GM19372 (cell line): ENCODE data around the gene DOCK10.
"Not testable (repeated sequence)": the region's sequence is repeated elsewhere in the genome, so short reads cannot be mapped to it uniquely, and the experiment has no call there.

Source experiments
- ATAC-seq: cut with Tn5 transposase; IDR thresholded peaks from one replicate; pipeline ENCODE4 v1.9.1; 2021; ENCODE audit warnings: mild to moderate bottlenecking, low read depth, moderate library complexity; ENCODE audit not compliant: unreplicated experiment

Gene DOCK10

DNA sequence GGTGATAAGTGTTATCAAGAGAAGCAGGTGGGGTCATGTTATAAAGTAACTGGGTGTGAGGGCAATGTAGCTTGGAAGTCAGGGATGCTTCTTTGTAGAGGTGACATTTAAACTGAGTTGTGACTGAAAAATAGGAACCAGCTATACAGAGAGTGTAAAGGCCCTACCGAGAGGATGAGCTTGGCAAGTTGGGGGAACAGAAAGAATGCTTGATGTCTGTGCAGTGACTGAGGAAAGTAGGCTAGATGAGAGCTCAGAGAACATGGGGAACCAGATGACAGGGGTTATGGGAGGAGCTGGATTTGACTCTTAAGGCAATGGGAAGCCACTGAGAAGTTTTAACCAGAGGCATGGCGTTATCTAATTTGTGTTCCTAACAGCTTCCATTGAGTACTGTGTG, 115.3 kb downstream of the DOCK10 start:
- no peak for ATAC-seq

DNA sequence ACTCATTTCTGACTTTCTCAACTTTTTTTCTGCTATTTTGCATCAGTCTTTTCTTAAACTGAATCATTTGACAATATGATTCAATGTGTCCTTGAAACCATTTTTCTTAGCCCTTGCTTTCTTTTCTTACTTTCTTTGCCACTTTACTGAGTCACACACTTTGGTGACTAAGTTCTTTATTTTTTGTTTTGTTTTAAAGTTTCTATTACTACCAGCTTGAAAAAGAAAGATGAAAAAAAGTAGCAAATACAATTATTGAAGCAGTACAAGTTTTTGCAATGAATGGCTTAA, 116.5 kb downstream of the DOCK10 start:
- no peak for ATAC-seq

DNA sequence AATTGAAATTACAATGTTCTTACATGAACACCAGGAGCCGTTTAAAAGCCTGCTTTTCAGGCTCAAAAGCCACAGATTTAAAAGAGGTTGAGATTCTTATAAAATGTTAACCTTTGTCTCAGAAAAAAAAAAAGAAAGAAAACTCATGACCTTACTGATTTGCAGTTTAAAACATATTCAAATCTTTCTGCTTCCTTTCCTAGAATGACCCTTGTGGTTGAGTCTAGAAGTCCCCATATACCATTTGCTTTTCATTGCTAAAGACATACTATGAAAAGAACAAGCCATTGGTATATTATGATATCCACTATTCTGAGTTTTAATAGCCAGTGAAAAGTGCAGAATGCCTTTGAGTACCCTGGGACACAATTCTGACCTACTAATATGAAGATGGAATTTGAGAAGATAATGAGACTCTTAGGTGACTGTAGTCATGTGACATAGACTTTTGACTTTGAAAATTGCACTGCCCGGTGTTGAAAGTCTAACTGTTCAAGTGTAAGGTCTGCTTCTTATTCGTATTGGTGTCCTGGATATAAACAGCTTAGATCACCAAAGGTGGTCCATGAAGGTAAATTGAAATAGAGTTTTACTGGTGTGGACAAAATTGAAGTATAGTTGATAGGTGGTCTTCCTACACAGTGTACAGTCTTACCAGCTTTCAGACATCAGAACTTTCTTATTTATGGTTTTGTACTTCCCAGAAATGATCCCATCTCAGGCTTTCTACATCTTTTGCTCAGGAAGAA, 117.0 kb downstream of the DOCK10 start:
- no peak for ATAC-seq

DNA sequence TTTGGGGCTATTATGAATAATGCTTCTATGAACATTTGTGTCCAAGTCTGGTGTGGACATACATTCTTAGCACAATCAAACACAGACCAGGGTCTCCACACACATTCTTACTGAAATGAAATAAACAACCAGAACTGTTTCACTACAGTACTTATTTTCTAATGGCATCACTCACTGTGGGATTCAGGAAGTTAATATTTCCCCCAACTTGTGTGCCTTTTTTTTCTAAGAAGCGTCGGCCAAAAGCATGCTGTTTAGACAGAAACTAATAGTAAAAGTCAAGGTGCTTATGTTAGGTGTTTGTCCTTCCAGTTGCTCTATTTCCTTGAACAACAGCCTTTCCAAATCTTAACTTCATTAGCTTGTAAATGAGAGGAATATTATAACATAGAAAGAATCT, 117.6 kb downstream of the DOCK10 start:
- no peak for ATAC-seq

DNA sequence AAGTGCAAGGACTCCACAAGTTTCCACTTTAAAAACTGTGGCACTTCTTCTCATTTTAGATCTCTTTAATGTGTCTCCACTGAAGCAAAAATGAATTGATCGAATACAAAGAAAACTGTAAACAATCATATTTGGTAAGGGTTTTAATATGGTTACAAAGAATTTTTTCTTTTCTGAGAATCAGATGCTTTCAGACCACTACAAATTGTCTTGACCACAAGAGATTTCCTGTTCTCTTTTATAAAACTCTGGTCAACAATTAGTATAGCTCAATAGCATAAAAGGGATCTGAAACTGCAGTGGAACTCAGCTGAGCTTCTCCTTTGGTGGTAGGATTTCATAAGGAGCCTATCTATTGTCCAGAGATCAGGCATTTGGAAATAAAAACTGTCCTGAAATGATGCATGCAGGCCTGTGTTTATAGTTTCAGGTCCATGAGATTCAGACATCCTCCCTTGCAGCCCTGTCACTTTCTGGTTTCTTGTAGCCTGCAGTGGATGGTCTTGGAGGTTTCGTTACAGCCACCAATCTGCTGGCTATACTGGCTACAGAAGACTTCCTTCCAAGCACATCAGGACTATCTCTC, 120.0 kb downstream of the DOCK10 start:
- ATAC-seq: peak; percentile 72

DNA sequence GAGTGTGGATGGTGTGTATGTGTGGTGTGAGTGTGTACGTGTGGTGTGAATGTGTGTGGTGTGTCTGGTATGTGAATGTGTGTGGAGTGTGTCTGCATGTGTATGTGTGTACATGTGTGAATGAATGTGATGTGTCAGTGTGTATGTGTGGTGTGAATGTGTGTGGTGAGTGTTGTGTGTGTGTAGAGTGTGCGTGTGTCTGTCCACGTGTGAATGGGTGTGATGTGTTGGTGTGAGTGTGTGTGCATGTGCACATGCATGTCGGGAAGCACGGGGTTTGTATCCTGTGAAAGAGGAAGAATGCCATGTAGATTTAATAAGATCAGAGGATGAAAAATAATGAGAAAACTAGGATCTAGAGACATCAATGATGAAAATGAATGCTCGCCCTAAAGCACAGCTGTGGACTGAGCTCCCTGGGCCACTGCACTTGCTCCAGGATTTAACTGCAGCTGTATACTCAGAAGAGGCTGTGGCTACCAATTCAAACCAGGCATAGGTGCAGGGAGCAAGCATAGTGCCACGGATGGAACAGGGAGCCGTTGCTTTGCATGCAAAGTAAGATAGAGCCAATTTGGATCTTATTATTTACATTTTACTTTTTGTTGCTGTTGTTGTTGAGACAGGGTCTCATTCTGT, 122.7 kb downstream of the DOCK10 start:
- ATAC-seq: no peak

DNA sequence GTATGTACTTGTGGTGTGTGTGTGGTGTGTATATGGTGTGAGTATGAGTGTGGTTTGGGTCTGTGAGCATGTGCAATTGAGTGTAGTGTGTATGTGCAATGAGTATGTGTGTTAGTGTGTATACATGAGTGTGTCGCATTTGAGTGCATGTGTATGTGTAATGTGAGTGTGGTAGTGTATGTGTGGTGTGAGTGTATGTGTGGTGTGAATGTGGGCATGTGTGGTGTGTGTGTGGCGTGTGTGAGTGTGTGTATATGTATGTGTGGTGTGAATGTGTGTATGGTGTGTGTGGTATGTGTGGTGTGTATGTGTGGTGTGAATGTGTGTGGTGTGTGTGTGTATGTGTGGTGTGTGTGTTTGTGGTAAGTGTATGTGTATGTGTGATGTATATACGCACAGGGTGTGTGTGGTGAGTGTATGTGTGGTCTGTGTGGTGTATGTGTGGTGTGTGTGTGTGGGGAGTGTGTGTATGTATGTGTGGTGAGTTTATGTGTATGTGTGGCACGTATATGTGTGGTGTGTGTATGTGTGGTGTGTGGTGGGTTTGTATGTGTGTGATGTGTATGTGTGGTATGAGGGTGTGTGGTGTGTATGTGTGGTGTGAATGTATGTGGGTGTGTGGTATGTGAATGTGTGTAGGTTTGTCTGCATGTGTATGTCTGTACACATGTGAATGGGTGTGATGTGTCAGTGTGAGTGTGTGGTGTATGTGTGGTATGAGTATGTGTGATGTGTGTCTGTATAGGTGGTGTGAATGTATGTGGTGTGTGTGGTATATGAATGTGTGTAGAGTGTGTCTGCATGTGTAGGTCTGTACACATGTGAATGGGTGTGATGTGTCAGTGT, 123.4 kb downstream of the DOCK10 start:
- no peak for ATAC-seq

DNA sequence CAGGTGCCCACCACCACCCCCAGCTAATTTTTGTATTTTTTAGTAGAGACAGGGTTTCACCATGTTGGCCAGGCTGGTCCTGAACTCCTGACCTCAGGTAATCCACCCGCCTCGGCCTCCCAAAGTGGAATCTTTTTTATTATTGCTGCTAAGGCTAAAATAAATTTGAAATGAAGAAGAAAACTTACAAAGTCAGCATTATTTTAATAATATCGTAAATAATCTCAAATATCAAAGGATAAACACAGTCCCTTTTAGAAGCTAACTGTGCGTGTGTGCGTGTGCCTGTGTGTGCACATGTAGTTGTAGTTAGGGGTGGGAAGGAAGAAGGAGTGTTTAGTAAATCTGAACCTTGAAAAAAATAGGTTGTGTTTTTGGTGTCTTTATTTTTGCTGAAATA, 125.0 kb downstream of the DOCK10 start:
- ATAC-seq: not testable (repeated sequence)

DNA sequence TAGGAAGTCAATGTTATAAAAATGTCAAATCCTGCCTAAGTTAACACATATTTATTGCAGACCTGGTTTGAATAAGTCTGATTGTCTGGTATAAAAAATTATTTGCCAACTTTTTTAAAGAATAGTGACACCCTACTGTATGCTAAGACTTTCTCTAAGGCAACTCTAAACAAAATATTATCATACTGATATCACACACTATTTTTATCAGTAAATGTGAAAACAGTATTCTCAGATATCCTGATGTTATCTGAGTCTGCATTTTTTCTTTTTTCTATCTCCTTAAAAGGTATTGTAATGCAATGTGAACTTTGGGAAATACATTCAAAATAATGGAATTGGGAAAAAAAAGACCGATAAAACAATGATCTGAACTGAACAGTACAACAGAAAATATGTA, 127.1 kb downstream of the DOCK10 start:
- ATAC-seq: no peak

DNA sequence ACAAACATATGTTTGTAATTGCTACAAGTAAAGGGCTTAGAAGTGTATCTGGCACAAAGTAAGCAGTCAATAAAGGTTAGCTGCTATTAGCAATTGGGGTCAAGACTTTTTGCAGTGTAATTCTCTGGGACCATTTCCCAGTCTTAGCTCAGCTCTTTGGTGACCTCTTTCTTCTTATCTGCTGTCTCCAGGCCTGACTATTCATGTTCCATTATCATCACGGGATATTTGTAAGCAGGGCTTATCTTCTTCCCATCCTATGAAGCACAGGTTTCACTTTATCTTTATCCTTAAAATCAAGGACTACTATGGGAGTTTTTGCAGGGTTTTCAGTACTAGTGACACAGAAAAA, 131.7 kb downstream of the DOCK10 start:
- no peak for ATAC-seq

DNA sequence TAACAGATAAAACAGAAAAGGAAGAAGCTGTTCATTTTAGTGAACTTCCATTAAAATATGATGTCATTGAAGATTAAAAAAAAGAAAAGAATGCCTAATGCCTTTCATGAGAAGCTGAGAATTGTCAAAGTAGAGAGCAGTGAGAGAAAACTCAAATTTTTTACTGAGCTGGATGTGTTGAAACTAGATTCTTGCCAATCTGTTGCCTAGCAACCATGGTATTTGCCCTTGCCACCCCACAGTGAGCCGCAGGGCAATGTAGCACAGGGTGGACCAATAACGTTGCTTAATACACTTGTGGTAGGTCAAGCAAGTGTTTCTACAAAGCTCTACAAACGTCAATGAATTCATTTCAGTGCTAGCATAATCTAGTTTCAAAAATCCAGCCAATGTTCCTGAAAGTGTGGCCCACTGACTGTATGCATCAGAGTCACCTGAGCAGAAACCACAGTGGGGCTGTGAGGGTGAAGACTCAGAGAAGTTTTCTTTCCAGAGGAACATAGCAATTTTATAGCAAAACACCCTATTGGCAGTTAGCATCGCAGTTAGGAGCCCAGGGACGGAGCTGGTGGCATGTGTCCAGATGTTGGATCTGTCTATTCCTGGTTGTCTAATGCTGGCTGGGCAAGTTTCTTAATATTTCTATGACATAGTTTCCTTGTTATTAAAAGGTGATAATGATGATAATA, 132.2 kb downstream of the DOCK10 start:
- ATAC-seq: no peak

DNA sequence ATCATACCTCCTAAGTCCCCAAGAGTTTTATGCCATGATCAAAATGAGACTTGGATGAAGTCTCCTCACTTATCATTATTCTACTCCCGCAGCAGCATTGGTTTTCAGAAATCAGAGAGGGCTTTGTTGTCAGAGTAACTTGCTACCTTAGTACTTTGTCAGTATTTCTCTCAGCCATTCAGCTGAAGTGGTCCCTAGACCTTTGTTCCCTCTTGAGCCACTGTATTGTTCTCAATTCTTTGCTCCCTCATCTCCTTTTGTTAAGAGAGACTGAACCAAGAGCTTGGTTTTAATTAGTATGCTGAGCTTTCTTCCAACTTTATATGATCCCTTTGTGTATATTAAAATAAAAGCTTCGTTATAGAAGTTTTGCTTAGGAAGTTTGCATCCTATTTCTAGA, 133.4 kb downstream of the DOCK10 start:
- ATAC-seq: no peak

DNA sequence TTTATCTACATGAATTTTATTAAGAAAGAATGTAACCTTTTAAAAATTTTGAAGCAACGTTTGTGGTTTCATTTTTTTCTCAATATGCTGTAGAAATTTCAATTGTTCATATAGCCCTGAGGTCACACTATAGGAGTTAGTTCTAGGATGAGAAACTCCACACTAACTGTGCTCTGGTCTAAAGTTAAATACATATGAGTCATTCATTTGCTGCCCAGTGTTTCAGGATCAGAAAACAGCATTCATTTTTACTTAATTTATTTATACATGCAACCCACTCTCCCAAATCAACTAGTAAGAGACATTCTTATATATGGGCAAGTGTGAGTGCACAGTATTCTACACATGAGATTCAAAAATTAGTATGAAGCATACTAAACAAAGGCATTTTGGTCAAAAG, 137.9 kb downstream of the DOCK10 start:
- peak; percentile 57 for ATAC-seq

DNA sequence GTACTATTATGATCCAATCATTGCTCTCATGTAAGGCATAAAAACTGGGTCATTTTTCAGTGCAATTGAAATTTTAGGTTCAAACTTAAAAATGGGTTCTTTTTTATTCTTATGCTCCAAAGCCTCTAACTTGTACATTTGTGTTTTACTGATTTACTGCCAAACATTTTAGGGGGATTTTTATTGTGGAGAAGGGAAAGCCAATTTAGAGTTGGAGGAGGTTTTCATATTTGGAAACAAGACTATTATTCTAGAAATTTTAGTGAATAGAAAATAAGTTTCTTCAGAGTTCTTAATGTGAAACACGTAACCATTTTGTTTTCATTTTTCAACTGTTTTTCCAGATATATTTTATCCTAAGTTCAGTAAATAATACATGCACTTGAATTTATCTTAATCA, 138.6 kb downstream of the DOCK10 start:
- no peak for ATAC-seq

DNA sequence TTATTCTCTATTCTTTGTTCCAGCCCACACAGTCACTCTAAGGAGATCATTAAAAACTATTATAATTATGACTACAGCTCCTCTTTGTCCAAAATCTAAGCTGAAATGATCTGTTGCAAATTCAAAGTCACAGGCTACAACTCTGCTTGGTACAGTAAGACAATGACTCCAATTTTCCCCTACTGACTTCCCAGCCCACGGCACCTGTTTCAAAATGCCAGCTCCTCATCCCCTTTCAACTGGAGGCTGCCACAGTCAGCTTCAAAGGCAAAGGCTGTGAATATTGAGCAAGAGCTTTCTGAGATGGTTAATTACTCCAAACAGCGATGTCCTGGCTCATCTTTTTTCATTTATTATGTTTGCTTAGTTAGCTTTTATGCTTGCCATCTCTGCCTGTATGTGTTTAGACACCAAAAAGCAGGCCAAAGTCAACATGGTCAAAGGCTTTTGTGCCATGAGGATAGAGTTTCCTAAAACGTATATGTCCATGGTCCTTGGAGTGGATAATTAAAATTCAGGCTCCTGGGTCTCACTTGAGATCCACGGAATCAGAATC, 141.1 kb downstream of the DOCK10 start:
- no peak for ATAC-seq

DNA sequence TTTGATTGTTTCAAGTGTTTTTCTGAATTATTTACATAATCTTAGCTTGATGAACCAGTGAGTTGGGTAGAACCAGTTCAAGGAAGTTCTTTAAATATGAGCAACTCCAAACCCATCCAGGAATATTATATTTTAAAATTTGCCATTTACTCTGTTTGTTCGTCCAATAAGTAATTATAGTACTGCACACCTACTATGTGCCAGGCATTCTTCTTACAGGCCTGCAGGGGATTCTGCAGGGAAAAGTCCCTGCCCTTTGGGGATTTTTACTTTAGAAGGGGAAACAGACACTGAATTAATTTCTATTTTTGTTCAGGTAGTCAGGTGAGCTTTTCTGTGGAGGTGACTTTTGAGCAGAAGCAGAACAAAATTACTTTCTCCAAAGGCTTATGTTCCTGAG, 146.9 kb downstream of the DOCK10 start:
- no peak for ATAC-seq

DNA sequence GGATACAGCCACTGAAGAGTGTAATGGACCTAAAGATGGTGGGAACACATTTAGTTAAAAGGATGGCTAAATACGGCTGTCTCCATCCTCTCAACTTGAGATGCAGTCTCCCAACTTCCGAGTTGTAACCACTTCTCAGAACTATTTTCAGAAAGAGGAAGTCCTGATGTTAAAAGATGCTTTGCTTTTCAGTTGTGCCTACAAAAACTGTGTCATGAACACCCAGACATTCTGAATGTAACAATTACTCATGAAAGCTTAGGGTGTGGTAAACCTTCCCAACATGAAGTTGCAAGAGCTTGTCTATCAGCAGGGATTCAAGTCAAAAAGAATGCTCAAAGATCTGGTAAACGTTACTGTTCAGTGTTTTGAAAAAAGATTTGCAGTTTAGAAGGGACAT, 147.9 kb downstream of the DOCK10 start:
- peak; percentile 87 for ATAC-seq

DNA sequence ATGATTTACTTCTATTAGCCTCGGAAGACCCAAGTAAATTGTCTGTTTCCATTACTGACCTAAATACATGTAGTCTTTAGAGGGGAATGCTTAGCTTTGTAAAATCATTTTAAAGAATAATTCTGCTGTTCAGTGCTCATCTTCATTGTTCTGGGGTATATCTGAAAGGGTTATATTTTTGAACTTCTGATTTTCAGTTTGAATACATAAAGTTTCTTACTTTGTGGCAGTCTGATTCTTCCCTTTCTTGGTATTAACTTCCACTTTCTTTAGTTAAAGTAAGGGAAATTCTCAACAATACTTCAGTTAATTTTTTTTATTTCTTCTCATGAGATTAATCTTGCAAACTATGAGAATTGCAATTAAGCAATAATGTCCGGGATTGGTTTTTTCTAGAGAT, 148.4 kb downstream of the DOCK10 start:
- ATAC-seq: no peak

DNA sequence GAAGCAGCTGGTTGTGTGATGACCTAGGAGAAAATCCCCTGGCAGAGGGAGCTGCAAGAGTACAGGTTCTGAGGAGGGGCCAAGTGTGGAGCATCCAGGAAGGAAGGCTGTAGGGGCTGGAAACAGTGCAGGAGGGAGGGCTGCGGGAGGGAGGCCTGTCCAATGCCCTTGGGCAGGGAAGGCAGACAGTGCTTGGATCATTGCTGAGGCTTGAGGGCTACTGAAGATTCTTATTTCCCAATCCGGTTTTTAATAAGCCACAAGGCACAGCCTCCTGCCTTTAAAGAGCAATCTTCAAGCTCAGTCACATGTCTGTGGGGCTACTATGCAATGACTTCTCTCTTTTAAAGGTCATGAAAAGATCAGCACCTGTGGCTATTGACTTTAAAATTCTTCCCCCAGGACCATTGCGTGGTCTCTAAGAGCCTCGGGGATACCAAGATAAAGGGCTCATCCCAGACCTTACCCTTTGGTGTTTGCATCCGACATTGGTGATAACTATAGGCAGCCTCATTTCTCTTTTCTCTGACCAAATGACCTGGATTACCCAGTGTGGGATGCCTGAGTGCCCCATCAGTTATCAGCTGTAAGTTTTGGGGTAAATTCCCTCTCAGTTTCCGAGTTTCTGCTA, 149.6 kb downstream of the DOCK10 start:
- ATAC-seq: no peak

DNA sequence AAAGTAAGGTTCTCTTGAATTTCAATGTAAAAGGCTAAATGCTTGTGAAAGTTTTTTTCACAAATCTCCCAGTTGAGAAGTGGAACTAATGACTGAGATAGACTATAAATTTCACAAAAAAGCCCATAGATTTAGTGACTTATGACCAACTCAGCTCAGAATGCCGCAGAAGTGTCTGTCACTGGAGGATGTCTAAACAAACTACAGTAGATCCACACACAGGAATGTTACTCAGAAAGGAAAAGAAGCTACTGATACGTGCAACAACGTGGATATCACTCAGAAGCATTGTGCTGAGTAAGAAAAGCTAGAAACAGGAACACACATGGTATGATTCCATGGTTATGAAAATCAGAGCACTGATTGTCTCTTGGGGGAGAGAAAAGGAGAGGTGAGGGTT, 151.9 kb downstream of the DOCK10 start:
- ATAC-seq: no peak
